Measurements from ENCODE around the gene ACOX1. TPM values are rescaled to one million over a fixed set of nuclear protein-coding genes. Genes with fewer than 3 reads are reported as not detected.

Gene ACOX1
- total and polyA plus RNA-seq, 2 of the 13 experiments (the other 11 are each of a cell fraction or from before 2014, with no cell fraction given), result 86.4 to 120 TPM

- Histone ChIP-seq H3K4me3 (replicated peaks in 1 of 3; ENCODE audit: insufficient read depth in 1 of 3, low read depth in 2 of 3, low read length in 3 of 3) (no peak overlapping the region), H3K27ac (ENCODE audit: extremely low read length, insufficient read depth, low read length) (peak overlapping the region; percentile 94), H2AFZ (ENCODE audit: low read length) (no peak overlapping the region), H3K9me3 (ENCODE audit: low read length) (no peaks in the 10 kb centered on the region), H3K4me1 (ENCODE audit: insufficient read depth, low read length) (peaks cover 70% of the 10 kb centered on the region), H3K27me3 (ENCODE audit: control insufficient read depth in 1 of 2, insufficient read depth in 2 of 2, low read length in 2 of 2) (no peaks in the 10 kb centered on the region), H3K79me2 (ENCODE audit: insufficient read depth, low read length) (no peaks in the 10 kb centered on the region), H3K9ac (ENCODE audit: insufficient read depth, low read depth, low read length) (no peak overlapping the region), H3K4me2 (ENCODE audit: low read depth, low read length) (0 out of 2 replicates have a peak overlapping the region, but pooled peaks have one; percentile 2), H4K20me1 (ENCODE audit: insufficient read depth, low read length) (no peaks in the 10 kb centered on the region), H3K36me3 (replicated peaks in 1 of 2; ENCODE audit: control insufficient read depth in 1 of 2, insufficient read depth in 2 of 2, low read length in 2 of 2) (peaks cover 5 to 13% of the 10 kb centered on the region in 2 experiments)
- ChIA-PET CTCF (ENCODE audit: low intra/inter-chr PET ratio, low total read pairs) (no interaction called here), POLR2A (interaction anchor here (1.3 to 14.3 kb wide), 5 partner anchors 8 to 118 kb away, joined by 4 to 481 read pairs (median 9); partner anchors contain the start of genes ACOX1, MRPL38, TEN1 and TRIM47)
- intact Hi-C loops (cut with micrococcal nuclease; ENCODE audit: unreplicated experiment) (loop anchor here (5.0 kb wide), 1 partner anchor 53 kb away; the partner anchor contains the start of gene FBF1), in situ Hi-C loops (cut with HindIII; ENCODE audit: extremely low pct_ligation_motif_present, low pct_unique_long_range_greater_than_20kb) (no loop called here)
- DNase-seq (ENCODE audit: low spot score) (no peak), ATAC-seq (no peak), FAIRE-seq (no peak)
- no TSS peak for BruUV-seq (replicated peaks)
- WGBS (ENCODE audit: low lambda C conversion rate), result 82% methylated on average over 5 of the region's 5 CpGs
- TF ChIP-seq TMF1 (CRISPR knock-in tag; IDR thresholded peaks at IDR 0.05; ENCODE audit: low read depth) (no peak), KMT2A (CRISPR knock-in tag; IDR thresholded peaks at IDR 0.05) (0 out of 2 replicates have a peak, but pooled peaks have one; percentile 21), NFE2L1 (CRISPR knock-in tag; IDR thresholded peaks at IDR 0.05; ENCODE audit: borderline replicate concordance) (no peak), ZNF746 (CRISPR knock-in tag; IDR thresholded peaks at IDR 0.05) (no peak), SKIL (CRISPR knock-in tag; IDR thresholded peaks at IDR 0.05; ENCODE audit: borderline replicate concordance) (no peak), ZNF362 (CRISPR knock-in tag; IDR thresholded peaks at IDR 0.05; ENCODE audit: borderline replicate concordance) (no peak), ZNF629 (CRISPR knock-in tag; conservative IDR thresholded peaks at IDR 0.05) (no peak), ZNF121 (CRISPR knock-in tag; IDR thresholded peaks at IDR 0.05) (peak; percentile 92), ZNF260 (CRISPR knock-in tag; IDR thresholded peaks at IDR 0.05; ENCODE audit: borderline replicate concordance, low read depth) (no peak), ZNF136 (CRISPR knock-in tag; IDR thresholded peaks at IDR 0.05; ENCODE audit: low read depth) (no peak), REXO4 (CRISPR knock-in tag; IDR thresholded peaks at IDR 0.05; ENCODE audit: borderline replicate concordance) (no peak), ZBTB25 (CRISPR knock-in tag; IDR thresholded peaks at IDR 0.05) (0 out of 2 replicates have a peak, but pooled peaks have one; percentile 17), PRDM4 (CRISPR knock-in tag; IDR thresholded peaks at IDR 0.05; ENCODE audit: borderline replicate concordance) (no peak), TFE3 (CRISPR knock-in tag; IDR thresholded peaks at IDR 0.05) (no peak), ZNF75D (CRISPR knock-in tag; IDR thresholded peaks at IDR 0.05; ENCODE audit: borderline replicate concordance) (no peak)
Measured at GRCh38 chr17:75994802-75995370, 15.9 kb upstream of the ACOX1 start.
